ENCODE measurements around the gene SIRT5. TPM values are rescaled to one million over a fixed set of nuclear protein-coding genes. Genes with fewer than 3 reads are reported as not detected.

SIRT5 gene
- total RNA-seq, 1 experiment from 2014 or later, result 10.9 TPM

GRCh38 chr6:13638626-13639025 is 64.2 kb downstream of the SIRT5 start:
- POLR2A ChIA-PET (ENCODE audit: unreplicated experiment), result no interaction called here

GRCh38 chr6:13641315-13641714 is 66.9 kb downstream of the SIRT5 start:
- CTCF ChIA-PET, result no interaction called here
- no peaks in the 10 kb centered on the region for H3K27me3 ChIP-seq (ENCODE audit: low read length)
- H3K9me2 ChIP-seq (replicated peaks; ENCODE audit: low read length), result no peaks in the 10 kb centered on the region
- H3K4me3 ChIP-seq (ENCODE audit: low read length), result no peak overlapping the region
- no peak overlapping the region for H3K9ac ChIP-seq (ENCODE audit: low read length)
- H3K4me2 ChIP-seq (ENCODE audit: low read length), result no peak overlapping the region
- POLR2A ChIA-PET (ENCODE audit: unreplicated experiment), result no interaction called here
- DNase-seq, result no peak
- BruUV-seq (replicated peaks), result no TSS peak
- H4K20me1 ChIP-seq (ENCODE audit: low read length), result no peaks in the 10 kb centered on the region
- no peak for ATAC-seq
- H2AFZ ChIP-seq (ENCODE audit: low read length), result no peak overlapping the region
- H3K9me3 ChIP-seq (ENCODE audit: low read length), result no peaks in the 10 kb centered on the region
- intact Hi-C loops (cut with micrococcal nuclease), result loop anchor here (10.0 kb wide), 1 partner anchor 53 kb away; no protein-coding TSS in a partner anchor
- no peak for TF ChIP-seq EZH2phosphoT487 (IDR thresholded peaks at IDR 0.05; ENCODE audit: borderline replicate concordance, low read length)
- TF ChIP-seq CTCF (conservative IDR thresholded peaks at IDR 0.05; ENCODE audit: low read depth, low read length), result no peak
- no peak for TF ChIP-seq EZH2 (IDR thresholded peaks at IDR 0.05; ENCODE audit: low read length, unreplicated experiment)
- H3K4me1 ChIP-seq (ENCODE audit: insufficient read depth, low read length), result no peaks in the 10 kb centered on the region
- no peak overlapping the region for H3K27ac ChIP-seq (ENCODE audit: low read length)
- H3K36me3 ChIP-seq (ENCODE audit: low read depth, low read length), result peaks cover 19% of the 10 kb centered on the region; the same call in 1 of the 2 replicates
- H3K79me2 ChIP-seq (ENCODE audit: low read length), result no peaks in the 10 kb centered on the region
- no peaks in the 10 kb centered on the region for H3F3A ChIP-seq (ENCODE audit: low read length, unreplicated experiment)

More at GRCh38 chr6:13638626-13639025, 64.2 kb downstream of the SIRT5 start:
- Histone ChIP-seq H3K4me3 (ENCODE audit: low read length) (no peak overlapping the region), H3K4me1 (ENCODE audit: insufficient read depth, low read length) (no peaks in the 10 kb centered on the region), H3K4me2 (ENCODE audit: low read length) (no peak overlapping the region), H3K27me3 (ENCODE audit: low read length) (no peaks in the 10 kb centered on the region), H2AFZ (ENCODE audit: low read length) (no peak overlapping the region), H3K79me2 (ENCODE audit: low read length) (no peaks in the 10 kb centered on the region), H3K36me3 (ENCODE audit: low read depth, low read length) (peaks cover 19% of the 10 kb centered on the region; the same call in 1 of the 2 replicates), H3K27ac (ENCODE audit: low read length) (no peak overlapping the region), H3K9ac (ENCODE audit: low read length) (no peak overlapping the region), H4K20me1 (ENCODE audit: low read length) (no peaks in the 10 kb centered on the region), H3K9me3 (ENCODE audit: low read length) (no peaks in the 10 kb centered on the region), H3K9me2 (replicated peaks; ENCODE audit: low read length) (no peaks in the 10 kb centered on the region), H3F3A (ENCODE audit: low read length, unreplicated experiment) (no peaks in the 10 kb centered on the region)
- intact Hi-C loops (cut with micrococcal nuclease), result no loop called here
- no peak for TF ChIP-seq EZH2 (IDR thresholded peaks at IDR 0.05; ENCODE audit: low read length, unreplicated experiment)
- ATAC-seq (no peak), DNase-seq (no peak)
- BruUV-seq (replicated peaks), result no TSS peak
- CTCF ChIA-PET, result no interaction called here

GRCh38 chr6:13643125-13643524 is 68.7 kb downstream of the SIRT5 start:
- no peak overlapping the region for H3K27ac ChIP-seq (ENCODE audit: low read length)
- no peak overlapping the region for H3K4me3 ChIP-seq (ENCODE audit: low read length)
- H3K27me3 ChIP-seq (ENCODE audit: low read length), result no peaks in the 10 kb centered on the region
- DNase-seq, result no peak
- no peak overlapping the region for H3K4me2 ChIP-seq (ENCODE audit: low read length)
- intact Hi-C loops (cut with micrococcal nuclease), result loop anchor here (10.0 kb wide), 1 partner anchor 52 kb away; no protein-coding TSS in a partner anchor
- TF ChIP-seq CTCF (conservative IDR thresholded peaks at IDR 0.05; ENCODE audit: low read depth, low read length), result no peak
- no peak for TF ChIP-seq EZH2phosphoT487 (IDR thresholded peaks at IDR 0.05; ENCODE audit: borderline replicate concordance, low read length)
- no peak for TF ChIP-seq EZH2 (IDR thresholded peaks at IDR 0.05; ENCODE audit: low read length, unreplicated experiment)
- H3K9me2 ChIP-seq (replicated peaks; ENCODE audit: low read length), result no peaks in the 10 kb centered on the region
- no peak overlapping the region for H3K9ac ChIP-seq (ENCODE audit: low read length)
- no peak for ATAC-seq
- peaks cover 8% of the 10 kb centered on the region; the same call in 1 of the 2 replicates for H3K36me3 ChIP-seq (ENCODE audit: low read depth, low read length)
- H3K79me2 ChIP-seq (ENCODE audit: low read length), result no peaks in the 10 kb centered on the region
- BruUV-seq (replicated peaks), result no TSS peak
- H2AFZ ChIP-seq (ENCODE audit: low read length), result no peak overlapping the region
- ChIA-PET CTCF (no interaction called here), POLR2A (ENCODE audit: unreplicated experiment) (no interaction called here)
- no peaks in the 10 kb centered on the region for H4K20me1 ChIP-seq (ENCODE audit: low read length)
- no peaks in the 10 kb centered on the region for H3F3A ChIP-seq (ENCODE audit: low read length, unreplicated experiment)
- H3K4me1 ChIP-seq (ENCODE audit: insufficient read depth, low read length), result no peaks in the 10 kb centered on the region
- no peaks in the 10 kb centered on the region for H3K9me3 ChIP-seq (ENCODE audit: low read length)

All from PC-3 (cell line).